ENCODE results near the gene KRT86.
"Not testable (repeated sequence)": the region's sequence is repeated elsewhere in the genome, so short reads cannot be mapped to it uniquely, and the experiment has no call there.

GRCh38 chr12:52287816-52288805, 13.7 kb downstream of the KRT86 start:
- TF ChIP-seq EZH2 (optimal IDR thresholded peaks at IDR 0.05; ENCODE audit: low read depth, low read length); CTCF (IDR thresholded peaks at IDR 0.05; ENCODE audit: low read length); EZH2phosphoT487 (IDR thresholded peaks at IDR 0.05; ENCODE audit: low read length): not testable (repeated sequence)

All from MM.1S (cell line).